GM23248 (cell line): ENCODE results near the gene CCDC89.

Source experiments
- EZH2 ChIP-seq: fragments of 200-600 bp; sonication (generic); IDR thresholded peaks from 2 replicates; pipeline ENCODE4 v1.6.1; 2018; ENCODE audit warnings: antibody characterized with exemption, mild to moderate bottlenecking; ENCODE audit not compliant: insufficient read depth, poor library complexity, severe bottlenecking
- EZH2phosphoT487 ChIP-seq: fragments of 200-600 bp; sonication (generic); IDR thresholded peaks from 2 replicates; pipeline ENCODE4 v1.6.1; 2018; ENCODE audit warnings: antibody characterized with exemption, moderate library complexity, mild to moderate bottlenecking, low read depth; ENCODE audit not compliant: insufficient read depth

DNA sequence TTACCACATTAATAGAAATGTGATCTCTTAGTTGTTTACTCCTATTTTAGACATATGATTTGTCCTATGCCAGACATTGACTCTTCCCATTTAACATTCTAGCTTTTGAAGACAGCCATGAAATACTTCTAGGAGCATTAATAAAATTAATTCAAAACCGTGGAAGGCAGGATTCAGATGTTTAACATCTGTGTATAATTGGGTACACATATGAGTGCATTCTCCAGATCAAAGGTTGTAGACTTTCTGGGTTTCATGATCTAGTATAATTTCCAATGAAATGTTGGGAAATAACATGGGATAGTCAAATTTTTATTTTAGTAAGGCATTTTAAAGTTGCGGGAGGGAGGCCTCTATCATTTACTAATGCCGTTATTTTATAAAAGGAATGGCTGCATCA is 35.2 kb upstream of the CCDC89 start:
- TF ChIP-seq EZH2phosphoT487 = no peak
- no peak for TF ChIP-seq EZH2
